ENCODE data around the gene KAZALD1. TPM values are rescaled to one million over a fixed set of nuclear protein-coding genes. Genes with fewer than 3 reads are reported as not detected.

KAZALD1 gene
- total RNA-seq, 6 experiments from 2014 or later = 0.22 to 1.1 (median 0.57) TPM

DNA sequence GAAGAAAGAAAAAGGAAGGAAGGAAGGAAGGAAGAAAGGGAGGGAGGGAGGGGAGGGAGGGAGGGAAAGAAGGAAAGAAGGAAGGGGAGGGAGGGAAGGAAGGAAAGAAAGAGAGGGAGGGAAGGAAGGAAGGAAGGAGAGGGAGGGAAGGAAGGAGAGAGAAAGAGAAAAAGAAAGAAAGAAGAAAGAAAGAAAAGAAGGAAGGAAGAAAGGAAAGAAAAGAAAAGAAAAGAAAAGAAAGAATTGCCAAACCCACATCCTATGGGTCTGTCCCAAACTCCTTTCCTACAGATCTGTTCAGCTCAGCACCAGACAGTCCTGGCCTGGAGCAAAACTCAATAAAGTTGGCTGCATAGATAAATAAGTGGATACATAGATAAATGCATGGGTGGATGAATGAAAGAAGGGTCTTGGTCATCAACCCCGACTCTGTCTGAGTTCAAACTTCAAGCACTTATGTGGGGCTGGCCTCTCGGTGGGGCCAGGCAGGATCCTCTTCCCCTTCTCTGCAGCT, 52.2 kb downstream of the KAZALD1 start:
- no peak for TF ChIP-seq POLR2A (IDR thresholded peaks at IDR 0.05)
- TF ChIP-seq, protein P1, sequence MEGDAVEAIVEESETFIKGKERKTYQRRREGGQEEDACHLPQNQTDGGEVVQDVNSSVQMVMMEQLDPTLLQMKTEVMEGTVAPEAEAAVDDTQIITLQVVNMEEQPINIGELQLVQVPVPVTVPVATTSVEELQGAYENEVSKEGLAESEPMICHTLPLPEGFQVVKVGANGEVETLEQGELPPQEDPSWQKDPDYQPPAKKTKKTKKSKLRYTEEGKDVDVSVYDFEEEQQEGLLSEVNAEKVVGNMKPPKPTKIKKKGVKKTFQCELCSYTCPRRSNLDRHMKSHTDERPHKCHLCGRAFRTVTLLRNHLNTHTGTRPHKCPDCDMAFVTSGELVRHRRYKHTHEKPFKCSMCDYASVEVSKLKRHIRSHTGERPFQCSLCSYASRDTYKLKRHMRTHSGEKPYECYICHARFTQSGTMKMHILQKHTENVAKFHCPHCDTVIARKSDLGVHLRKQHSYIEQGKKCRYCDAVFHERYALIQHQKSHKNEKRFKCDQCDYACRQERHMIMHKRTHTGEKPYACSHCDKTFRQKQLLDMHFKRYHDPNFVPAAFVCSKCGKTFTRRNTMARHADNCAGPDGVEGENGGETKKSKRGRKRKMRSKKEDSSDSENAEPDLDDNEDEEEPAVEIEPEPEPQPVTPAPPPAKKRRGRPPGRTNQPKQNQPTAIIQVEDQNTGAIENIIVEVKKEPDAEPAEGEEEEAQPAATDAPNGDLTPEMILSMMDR (IDR thresholded peaks at IDR 0.05) = no peak
- peaks cover 0 to 24% (median 6%) of the 10 kb centered on the region in 4 donors for H3K4me1 ChIP-seq
- no peaks in the 10 kb centered on the region for H3K36me3 ChIP-seq
- no peak overlapping the region for H3K27ac ChIP-seq
- H3K9me3 ChIP-seq = no peaks in the 10 kb centered on the region
- ATAC-seq (no peak), DNase-seq (peak in 1 of 3 donors; percentile 39)
- WGBS (ENCODE audit: insufficient coverage, low coverage, low lambda C conversion rate, missing lambda C conversion rate) = 80% methylated on average over 1 of the region's 2 CpGs
- no peak overlapping the region for H3K4me3 ChIP-seq
- H3K27me3 ChIP-seq = no peaks in the 10 kb centered on the region
- intact Hi-C loops (cut with DNase I) = no loop called here

GRCh38 chr10:101114646-101115045, 52.9 kb downstream of the KAZALD1 start:
- Histone ChIP-seq H3K27ac (no peak overlapping the region), H3K4me1 (peaks cover 0 to 24% (median 6%) of the 10 kb centered on the region in 4 donors), H3K9me3 (no peaks in the 10 kb centered on the region), H3K27me3 (no peaks in the 10 kb centered on the region), H3K4me3 (no peak overlapping the region), H3K36me3 (no peaks in the 10 kb centered on the region)
- TF ChIP-seq POLR2A (IDR thresholded peaks at IDR 0.05) = no peak
- TF ChIP-seq, protein P1 (IDR thresholded peaks at IDR 0.05) = no peak
- DNase-seq = peak in 1 of 3 donors; percentile 37
- intact Hi-C loops (cut with DNase I) = no loop called here
- ATAC-seq = no peak
- WGBS (ENCODE audit: insufficient coverage, low coverage, low lambda C conversion rate, missing lambda C conversion rate) = 39% methylated on average over 2 of the region's 2 CpGs

Other genes starting within 250 kb of the KAZALD1 start
- gene SLF2, start 149.0 kb upstream of the KAZALD1 start, total RNA-seq = 10 to 100 TPM in 3 of 6 experiments, 1 to 10 TPM in 3; 7.1 to 14.2 (median 10.0) TPM
- 100 to 1,000 TPM in 1 of 6 experiments, 10 to 100 TPM in 5; 24.7 to 129 (median 38.4) TPM for gene SEMA4G, start 92.5 kb upstream of the KAZALD1 start, total RNA-seq
- gene MRPL43, start 74.5 kb upstream of the KAZALD1 start, total RNA-seq = 10 to 100 TPM; 37.0 to 73.5 (median 45.0) TPM
- 1 to 10 TPM; 2.9 to 8.4 (median 4.6) TPM for gene TWNK, start 74.4 kb upstream of the KAZALD1 start, total RNA-seq
- gene LZTS2, start 62.2 kb upstream of the KAZALD1 start, total RNA-seq = 10 to 100 TPM in 3 of 6 experiments, 1 to 10 TPM in 3; 5.6 to 17.5 (median 11.0) TPM
- under 1 TPM in 5 of 6 experiments, not detected in 1; 0.15 to 0.50 (median 0.20) TPM for gene PDZD7, start 30.9 kb upstream of the KAZALD1 start, total RNA-seq
- 10 to 100 TPM in 2 of 6 experiments, 1 to 10 TPM in 4; 4.0 to 17.0 (median 7.6) TPM for gene SFXN3, start 30.8 kb upstream of the KAZALD1 start, total RNA-seq
- under 1 TPM; 0.12 to 0.60 (median 0.27) TPM for gene TLX1, start 69.3 kb downstream of the KAZALD1 start, total RNA-seq
- gene LBX1, start 167.5 kb downstream of the KAZALD1 start, total RNA-seq = not detected